ENCODE data around the gene CDC42EP2.

The CDC42EP2 gene

GRCh38 chr11:65352783-65353182 lies 38.1 kb downstream of the CDC42EP2 start:
- no peak for DNase-seq
- no peak for TF ChIP-seq POLR2A (IDR thresholded peaks at IDR 0.05; ENCODE audit: low read length)
- no peak for TF ChIP-seq GATA1 (IDR thresholded peaks at IDR 0.05; ENCODE audit: low read depth, low read length)

- no peak for TF ChIP-seq POLR2A (IDR thresholded peaks at IDR 0.05; ENCODE audit: low read length)
- TF ChIP-seq GATA1 (IDR thresholded peaks at IDR 0.05; ENCODE audit: low read depth, low read length), result no peak
- no peak for DNase-seq
Measured at GRCh38 chr11:65353376-65353775, 38.7 kb downstream of the CDC42EP2 start.

- TF ChIP-seq POLR2A (IDR thresholded peaks at IDR 0.05; ENCODE audit: low read length), result no peak
- TF ChIP-seq GATA1 (IDR thresholded peaks at IDR 0.05; ENCODE audit: low read depth, low read length), result no peak
Measured at GRCh38 chr11:65353900-65354264, 39.2 kb downstream of the CDC42EP2 start.

GRCh38 chr11:65354265-65355012 lies 39.8 kb downstream of the CDC42EP2 start, which contains the start of gene TIGD3:
TIGD3 (plus strand) TSS chr11:65354751; CDS start chr11:65355809, 1,058 bp downstream.
- peak; percentile 97 for DNase-seq
- TF ChIP-seq POLR2A (IDR thresholded peaks at IDR 0.05; ENCODE audit: low read length) (peak; percentile 54), GATA1 (IDR thresholded peaks at IDR 0.05; ENCODE audit: low read depth, low read length) (no peak)

More at GRCh38 chr11:65353900-65354264, 39.2 kb downstream of the CDC42EP2 start:
- no peak for DNase-seq

GRCh38 chr11:65355013-65355775 lies 40.5 kb downstream of the CDC42EP2 start:
- TF ChIP-seq GATA1 (IDR thresholded peaks at IDR 0.05; ENCODE audit: low read depth, low read length) (no peak), POLR2A (IDR thresholded peaks at IDR 0.05; ENCODE audit: low read length) (peak; percentile 24)

GRCh38 chr11:65355776-65356393 lies 41.2 kb downstream of the CDC42EP2 start:
- TF ChIP-seq GATA1 (IDR thresholded peaks at IDR 0.05; ENCODE audit: low read depth, low read length) (no peak), POLR2A (IDR thresholded peaks at IDR 0.05; ENCODE audit: low read length) (no peak)
- peak in 1 of 2 experiments; percentile 46 for DNase-seq

More at GRCh38 chr11:65355013-65355775, 40.5 kb downstream of the CDC42EP2 start:
- DNase-seq, result peak; percentile 49 to 63

GRCh38 chr11:65356394-65356972 lies 41.8 kb downstream of the CDC42EP2 start:
- DNase-seq, result no peak
- TF ChIP-seq GATA1 (IDR thresholded peaks at IDR 0.05; ENCODE audit: low read depth, low read length), result no peak
- no peak for TF ChIP-seq POLR2A (IDR thresholded peaks at IDR 0.05; ENCODE audit: low read length)

- TF ChIP-seq POLR2A (IDR thresholded peaks at IDR 0.05; ENCODE audit: low read length) (no peak), GATA1 (IDR thresholded peaks at IDR 0.05; ENCODE audit: low read depth, low read length) (no peak)
- DNase-seq, result peak; percentile 21 to 41
Measured at GRCh38 chr11:65357856-65358356, 43.2 kb downstream of the CDC42EP2 start.

- no peak for TF ChIP-seq POLR2A (IDR thresholded peaks at IDR 0.05; ENCODE audit: low read length)
- no peak for TF ChIP-seq GATA1 (IDR thresholded peaks at IDR 0.05; ENCODE audit: low read depth, low read length)
- DNase-seq, result peak; percentile 37 to 73
Measured at GRCh38 chr11:65362320-65362931, 47.8 kb downstream of the CDC42EP2 start.

- no peak for TF ChIP-seq POLR2A (IDR thresholded peaks at IDR 0.05; ENCODE audit: low read length)
- no peak for TF ChIP-seq GATA1 (IDR thresholded peaks at IDR 0.05; ENCODE audit: low read depth, low read length)
- no peak for DNase-seq
Measured at GRCh38 chr11:65362966-65363365, 48.3 kb downstream of the CDC42EP2 start.

GRCh38 chr11:65363770-65364169 lies 49.1 kb downstream of the CDC42EP2 start:
- DNase-seq, result peak in 1 of 2 experiments; percentile 33
- no peak for TF ChIP-seq GATA1 (IDR thresholded peaks at IDR 0.05; ENCODE audit: low read depth, low read length)
- no peak for TF ChIP-seq POLR2A (IDR thresholded peaks at IDR 0.05; ENCODE audit: low read length)

GRCh38 chr11:65366340-65366773 lies 51.7 kb downstream of the CDC42EP2 start:
- peak; percentile 78 to 83 for DNase-seq

GRCh38 chr11:65370659-65371049 lies 56.0 kb downstream of the CDC42EP2 start:
- TF ChIP-seq GATA1 (IDR thresholded peaks at IDR 0.05; ENCODE audit: low read depth, low read length) (no peak), POLR2A (IDR thresholded peaks at IDR 0.05; ENCODE audit: low read length) (no peak)
- no peak for DNase-seq

More at GRCh38 chr11:65366340-65366773, 51.7 kb downstream of the CDC42EP2 start:
- TF ChIP-seq GATA1 (IDR thresholded peaks at IDR 0.05; ENCODE audit: low read depth, low read length) (no peak), POLR2A (IDR thresholded peaks at IDR 0.05; ENCODE audit: low read length) (no peak)
